ENCODE measurements around the gene KRTAP12-2.

GRCh38 chr21:44677881-44678280 is 11.2 kb upstream of the KRTAP12-2 start:
- TF ChIP-seq CTCF (IDR thresholded peaks at IDR 0.05) = no peak
- TF ChIP-seq POLR2A (IDR thresholded peaks at IDR 0.05) = no peak

Measured in esophagus squamous epithelium (tissue), 4 donors.